HEK293T (cell line): ENCODE data around the gene TDP1.

Experiments
- BHLHE40 ChIP-seq: fragments of 450-650 bp; IDR thresholded peaks from 2 replicates; pipeline ENCODE4 v1.6.1; 2016; ENCODE audit warnings: mild to moderate bottlenecking, moderate library complexity, borderline replicate concordance
- ELF4 ChIP-seq: fragments of 450-650 bp; IDR thresholded peaks from 2 replicates; pipeline ENCODE4 v1.6.1; 2017; ENCODE audit warnings: antibody characterized with exemption
- FOXK2 ChIP-seq: fragments of 450-650 bp; IDR thresholded peaks from 2 replicates; pipeline ENCODE4 v1.6.1; 2016; ENCODE audit warnings: mild to moderate bottlenecking
- FOXM1 ChIP-seq: fragments of 450-650 bp; IDR thresholded peaks from 2 replicates; pipeline ENCODE4 v1.6.1; 2017; ENCODE audit warnings: mild to moderate bottlenecking, borderline replicate concordance
- PKNOX1 ChIP-seq: fragments of 450-650 bp; IDR thresholded peaks from 2 replicates; pipeline ENCODE4 v1.6.1; 2016
- SP1 ChIP-seq: fragments of 450-650 bp; IDR thresholded peaks from 2 replicates; pipeline ENCODE4 v1.6.1; 2017
- SUZ12 ChIP-seq: fragments of 450-650 bp; IDR thresholded peaks from 2 replicates; pipeline ENCODE4 v1.6.1; 2016; ENCODE audit warnings: mild to moderate bottlenecking
- ZNF384 ChIP-seq: fragments of 450-650 bp; IDR thresholded peaks from 2 replicates; pipeline ENCODE4 v1.6.1; 2016

DNA sequence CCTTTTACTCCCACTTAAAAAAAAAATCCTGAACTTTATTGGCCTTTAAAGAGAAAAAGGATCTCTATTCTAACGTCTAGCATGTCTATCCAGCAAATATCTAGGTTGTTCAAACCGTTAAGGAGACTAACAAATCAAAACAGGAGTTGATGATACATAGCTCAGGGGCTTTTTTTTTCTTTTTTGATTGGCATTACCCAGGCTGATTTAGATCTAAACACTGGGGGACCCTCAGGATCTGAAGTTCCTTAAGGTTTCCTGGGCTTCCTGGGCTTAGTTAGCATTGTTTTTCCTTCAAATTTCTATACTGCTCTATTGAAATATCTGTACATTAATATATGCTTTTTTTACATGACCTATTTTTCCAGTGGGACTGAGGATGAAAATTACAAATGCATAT lies 43.5 kb upstream of the TDP1 start:
- TF ChIP-seq FOXM1 (no peak), SP1 (no peak), SUZ12 (no peak), ZNF384 (no peak), ELF4 (no peak), FOXK2 (no peak), BHLHE40 (no peak), PKNOX1 (no peak)
